ENCODE results near the gene ARL3.

DNA sequence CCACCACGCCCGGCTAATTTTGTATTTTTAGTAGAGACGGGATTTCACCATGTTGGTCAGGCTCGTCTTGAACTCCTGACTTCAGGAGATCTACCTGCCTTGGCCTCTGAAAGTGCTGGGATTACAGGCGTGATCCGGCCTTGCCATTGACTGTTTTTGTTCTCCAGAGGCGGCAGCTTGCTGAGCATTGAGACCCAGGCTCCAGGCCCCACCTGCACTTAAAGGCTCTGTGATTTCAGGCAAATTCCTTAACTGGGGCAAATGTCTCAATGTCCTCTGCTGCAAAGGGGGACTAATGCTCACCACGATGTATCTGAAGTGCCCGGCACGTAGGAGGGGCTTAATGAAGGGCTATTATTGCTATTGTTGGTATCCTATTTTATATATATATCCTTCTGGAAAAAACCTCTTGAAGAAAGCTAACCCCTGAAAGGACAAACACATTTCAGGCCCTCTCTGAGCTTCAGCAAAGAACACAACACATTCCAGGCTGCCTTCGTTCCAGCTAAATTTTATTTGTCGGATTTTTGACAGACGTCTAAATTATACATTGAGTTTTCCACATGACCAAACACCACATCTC is 40.9 kb downstream of the ARL3 start:
- TF ChIP-seq ZFP3 (CRISPR knock-in tag; IDR thresholded peaks at IDR 0.05) (no peak), OSR1 (CRISPR knock-in tag; IDR thresholded peaks at IDR 0.05) (no peak), CREB5 (CRISPR knock-in tag; IDR thresholded peaks at IDR 0.05; ENCODE audit: low read depth) (no peak), ESRRG (CRISPR knock-in tag; IDR thresholded peaks at IDR 0.05) (no peak), ZNF70 (CRISPR knock-in tag; IDR thresholded peaks at IDR 0.05) (no peak), PPARA (CRISPR knock-in tag; IDR thresholded peaks at IDR 0.05; ENCODE audit: borderline replicate concordance) (no peak), POU6F1 (CRISPR knock-in tag; IDR thresholded peaks at IDR 0.05; ENCODE audit: borderline replicate concordance, low read depth) (no peak), ZFP30 (CRISPR knock-in tag; IDR thresholded peaks at IDR 0.05) (no peak), SNAI2 (CRISPR knock-in tag; IDR thresholded peaks at IDR 0.05) (no peak), TOX (CRISPR knock-in tag; IDR thresholded peaks at IDR 0.05; ENCODE audit: borderline replicate concordance) (no peak), TCF4 (CRISPR knock-in tag; IDR thresholded peaks at IDR 0.05; ENCODE audit: borderline replicate concordance) (no peak)
- TF ChIP-seq, protein P1, sequence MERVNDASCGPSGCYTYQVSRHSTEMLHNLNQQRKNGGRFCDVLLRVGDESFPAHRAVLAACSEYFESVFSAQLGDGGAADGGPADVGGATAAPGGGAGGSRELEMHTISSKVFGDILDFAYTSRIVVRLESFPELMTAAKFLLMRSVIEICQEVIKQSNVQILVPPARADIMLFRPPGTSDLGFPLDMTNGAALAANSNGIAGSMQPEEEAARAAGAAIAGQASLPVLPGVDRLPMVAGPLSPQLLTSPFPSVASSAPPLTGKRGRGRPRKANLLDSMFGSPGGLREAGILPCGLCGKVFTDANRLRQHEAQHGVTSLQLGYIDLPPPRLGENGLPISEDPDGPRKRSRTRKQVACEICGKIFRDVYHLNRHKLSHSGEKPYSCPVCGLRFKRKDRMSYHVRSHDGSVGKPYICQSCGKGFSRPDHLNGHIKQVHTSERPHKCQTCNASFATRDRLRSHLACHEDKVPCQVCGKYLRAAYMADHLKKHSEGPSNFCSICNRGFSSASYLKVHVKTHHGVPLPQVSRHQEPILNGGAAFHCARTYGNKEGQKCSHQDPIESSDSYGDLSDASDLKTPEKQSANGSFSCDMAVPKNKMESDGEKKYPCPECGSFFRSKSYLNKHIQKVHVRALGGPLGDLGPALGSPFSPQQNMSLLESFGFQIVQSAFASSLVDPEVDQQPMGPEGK (CRISPR knock-in tag; IDR thresholded peaks at IDR 0.05; ENCODE audit: borderline replicate concordance): no peak

All from SK-N-SH treated with all-trans-retinoic acid at 6 μM for 48 hours (cell line).